AG04450 (cell line): ENCODE measurements around the gene KRTAP5-1. TPM values are rescaled to one million over a fixed set of nuclear protein-coding genes. Genes with fewer than 3 reads are reported as not detected.

Experiments used
- CTCF ChIA-PET: fragments of 300-600, 350-600 bp; formaldehyde crosslinking; extraction: SDS; loops from one replicate; lab custom pipeline; 2022; ENCODE audit warnings: antibody characterized with exemption, inconsistent platforms; lab: Charles Lee
- POLR2A ChIA-PET: fragments of 350-600 bp; formaldehyde crosslinking; extraction: SDS; loops from one replicate; lab custom pipeline; 2021; ENCODE audit warnings: antibody characterized with exemption, inconsistent platforms; lab: Yijun Ruan, JAX
- DNase-seq: peaks from one replicate; pipeline ENCODE4 v3.0.0-alpha.2; 2011; ENCODE audit warnings: low read depth, low spot score
- H3K27ac ChIP-seq: one replicate; pipeline ENCODE4 v1.5.1; 2012; ENCODE audit warnings: low read depth, low read length, control low read depth
- H3K27me3 ChIP-seq: one replicate; pipeline ENCODE4 v1.6.0; 2012; ENCODE audit warnings: low read length; ENCODE audit not compliant: control insufficient read depth, insufficient read depth
- H3K4me3 ChIP-seq: 2 replicates; pipeline ENCODE4 v1.5.1; 2011; ENCODE audit warnings: mild to moderate bottlenecking, low read depth, low read length, control low read depth
- H3K9me3 ChIP-seq: 2 replicates; pipeline ENCODE4 v1.5.1; 2012; ENCODE audit warnings: low read length; ENCODE audit not compliant: control insufficient read depth, insufficient read depth
- polyA plus RNA-seq: library from polyadenylated mRNA; depleted of rRNA; stranded (reverse); fragments of >200 nt; gene quantifications from 2 replicates; pipeline ENCODE4 v1.2.3, GENCODE V29; 2011
- TF ChIP-seq, protein P1 (sequence below): IDR thresholded peaks from 2 replicates; pipeline ENCODE4 v1.5.1; 2011; ENCODE audit warnings: low read depth, low read length, control low read depth, inconsistent platforms

KRTAP5-1 gene
- polyA plus RNA-seq, 1 experiment, result not detected

DNA sequence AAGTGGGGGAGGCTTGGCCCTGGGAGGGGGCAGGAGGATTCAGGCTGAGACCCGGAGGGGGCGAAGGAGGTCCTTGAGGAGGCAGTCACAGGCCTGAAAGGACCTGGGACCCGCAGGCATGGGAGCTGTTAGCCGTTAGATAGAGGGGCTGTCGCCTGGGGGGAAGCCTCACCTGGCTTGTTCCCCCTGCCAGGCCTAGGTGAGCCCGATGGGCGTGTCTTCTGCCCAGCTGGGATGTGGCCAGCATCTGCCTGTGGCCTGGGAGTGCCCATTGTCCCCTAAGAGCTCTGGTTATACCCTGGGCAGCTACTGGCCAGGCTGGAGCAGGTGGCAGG is 11.2 kb downstream of the KRTAP5-1 start:
- DNase-seq, result no peak
- Histone ChIP-seq H3K9me3 (peaks cover 7% of the 10 kb centered on the region), H3K27me3 (peaks cover 31% of the 10 kb centered on the region), H3K4me3 (no peak overlapping the region), H3K27ac (no peak overlapping the region)
- TF ChIP-seq, protein P1, sequence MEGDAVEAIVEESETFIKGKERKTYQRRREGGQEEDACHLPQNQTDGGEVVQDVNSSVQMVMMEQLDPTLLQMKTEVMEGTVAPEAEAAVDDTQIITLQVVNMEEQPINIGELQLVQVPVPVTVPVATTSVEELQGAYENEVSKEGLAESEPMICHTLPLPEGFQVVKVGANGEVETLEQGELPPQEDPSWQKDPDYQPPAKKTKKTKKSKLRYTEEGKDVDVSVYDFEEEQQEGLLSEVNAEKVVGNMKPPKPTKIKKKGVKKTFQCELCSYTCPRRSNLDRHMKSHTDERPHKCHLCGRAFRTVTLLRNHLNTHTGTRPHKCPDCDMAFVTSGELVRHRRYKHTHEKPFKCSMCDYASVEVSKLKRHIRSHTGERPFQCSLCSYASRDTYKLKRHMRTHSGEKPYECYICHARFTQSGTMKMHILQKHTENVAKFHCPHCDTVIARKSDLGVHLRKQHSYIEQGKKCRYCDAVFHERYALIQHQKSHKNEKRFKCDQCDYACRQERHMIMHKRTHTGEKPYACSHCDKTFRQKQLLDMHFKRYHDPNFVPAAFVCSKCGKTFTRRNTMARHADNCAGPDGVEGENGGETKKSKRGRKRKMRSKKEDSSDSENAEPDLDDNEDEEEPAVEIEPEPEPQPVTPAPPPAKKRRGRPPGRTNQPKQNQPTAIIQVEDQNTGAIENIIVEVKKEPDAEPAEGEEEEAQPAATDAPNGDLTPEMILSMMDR, result no peak
- CTCF ChIA-PET, result interaction anchor here (0.8 to 3.5 kb wide), 7 partner anchors 9 to 311 kb away, joined by 3 to 87 read pairs (median 7); no protein-coding TSS in a partner anchor
- POLR2A ChIA-PET, result interaction anchor here (1.0 to 1.5 kb wide), 3 partner anchors 16 to 238 kb away, joined by 3 to 6 read pairs (median 3); no protein-coding TSS in a partner anchor

DNA sequence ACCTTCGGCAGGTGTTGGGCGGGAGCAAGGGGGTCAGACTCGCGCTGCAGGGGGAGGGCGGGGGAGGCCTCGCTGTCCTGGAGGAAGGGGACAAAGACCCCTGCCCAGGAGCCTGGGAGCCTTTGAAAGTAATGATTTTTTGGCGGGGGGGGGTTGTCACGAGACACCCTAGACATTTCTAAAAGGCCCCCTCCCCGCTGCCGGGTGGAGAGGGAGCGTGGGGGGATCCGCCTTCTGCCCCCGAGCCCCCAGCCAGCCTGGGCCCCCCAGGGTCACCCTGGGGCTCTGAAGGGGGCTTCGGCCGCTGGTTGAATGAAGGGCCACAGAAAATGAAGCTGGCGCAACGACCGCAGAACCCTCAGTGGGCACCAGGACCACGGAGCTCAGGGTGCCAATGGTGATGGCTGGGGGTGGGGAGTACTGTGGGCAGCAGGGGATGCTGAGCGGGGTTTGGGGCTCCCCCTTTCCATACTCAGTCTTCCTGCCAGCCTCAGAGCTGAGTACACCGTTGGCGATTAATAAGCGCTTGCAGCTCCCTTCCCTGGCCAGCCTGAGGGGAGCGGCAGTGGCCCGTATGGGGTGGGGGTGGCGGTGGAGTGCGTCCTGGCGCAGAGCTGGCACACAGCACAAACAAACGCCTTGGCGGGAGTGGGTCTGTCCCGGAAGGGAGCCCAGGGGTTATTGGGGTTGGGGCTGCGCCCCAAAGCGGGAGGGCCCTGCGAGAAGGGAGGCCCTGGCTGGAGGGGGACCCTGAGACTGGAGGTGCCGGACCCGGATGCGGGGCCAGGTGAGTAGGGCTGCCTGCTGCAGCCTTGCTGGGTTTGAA is 11.8 kb downstream of the KRTAP5-1 start:
- Histone ChIP-seq H3K9me3 (peaks cover 2% of the 10 kb centered on the region), H3K4me3 (no peak overlapping the region), H3K27me3 (peaks cover 26% of the 10 kb centered on the region), H3K27ac (no peak overlapping the region)
- ChIA-PET POLR2A (interaction anchor here (1.0 to 1.5 kb wide), 2 partner anchors 15 to 26 kb away, joined by 3 to 6 read pairs; no protein-coding TSS in a partner anchor), CTCF (interaction anchor here (0.8 to 3.5 kb wide), 6 partner anchors 15 to 310 kb away, joined by 3 to 87 read pairs (median 8); no protein-coding TSS in a partner anchor)
- DNase-seq, result no peak
- TF ChIP-seq, protein P1, result no peak

DNA sequence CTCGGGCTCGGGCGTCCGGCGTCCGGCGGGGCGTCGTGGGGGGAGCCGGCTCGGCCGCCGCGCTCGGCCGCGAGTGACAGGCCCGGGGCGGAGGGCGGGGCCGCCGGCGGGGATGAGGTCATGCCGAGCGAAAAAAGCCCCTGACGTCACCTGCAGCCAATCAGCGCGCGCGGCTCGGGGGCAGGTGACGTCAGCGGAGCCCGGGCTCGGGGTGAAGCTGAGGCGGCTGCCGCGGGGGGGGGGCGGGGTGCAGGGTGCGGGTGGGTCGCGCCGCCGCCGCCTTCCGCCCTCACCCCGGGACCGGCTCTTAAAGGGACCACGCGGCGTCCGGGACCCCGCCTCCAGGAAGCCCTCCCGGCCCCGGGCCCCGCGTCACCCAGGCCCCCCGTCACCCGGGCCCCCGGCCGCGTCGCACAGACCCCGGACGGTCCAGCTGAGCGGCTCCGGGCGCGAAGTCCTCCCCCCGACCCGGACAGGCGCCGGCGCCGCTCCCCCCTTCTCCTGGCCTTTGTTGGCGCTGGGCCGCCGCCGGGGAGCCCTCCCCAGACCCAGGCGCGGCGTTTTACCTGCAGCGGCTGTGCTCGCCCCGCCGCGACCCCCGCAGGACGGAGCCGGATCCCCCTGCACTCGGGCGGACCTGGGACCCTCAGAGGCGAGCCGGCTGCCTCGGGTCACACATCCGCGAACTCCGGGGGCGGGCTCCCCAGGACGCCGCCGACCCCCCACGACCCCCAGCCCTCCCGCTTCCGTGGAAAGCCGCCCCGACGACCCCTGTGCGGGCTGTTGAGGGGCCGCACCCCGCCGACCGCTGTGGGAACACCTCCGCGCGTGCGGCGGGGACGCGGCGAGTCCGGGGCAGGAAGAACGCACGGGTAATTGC is 12.6 kb downstream of the KRTAP5-1 start, which contains the start of gene DUSP8:
Gene DUSP8, minus strand, starts transcription at position 75 of the 880 bp plus-strand sequence. CDS start 6,445 bp downstream, outside the sequence.
- TF ChIP-seq, protein P1, result no peak
- H3K27ac ChIP-seq, result no peak within 1 kb of the TSS
- peak within 1 kb of the TSS; percentile 61 for H3K4me3 ChIP-seq
- no peaks in the 10 kb centered on the region; the same call in 1 of the 2 replicates for H3K9me3 ChIP-seq
- CTCF ChIA-PET, result interaction anchor here (0.6 to 3.5 kb wide), 4 partner anchors 15 to 26 kb away, joined by 3 to 87 read pairs (median 6); no protein-coding TSS in a partner anchor
- POLR2A ChIA-PET, result interaction anchor here (1.0 kb wide), 1 partner anchor 14 kb away, joined by 3 read pairs; no protein-coding TSS in a partner anchor
- DNase-seq, result peak; percentile 48
- H3K27me3 ChIP-seq, result peaks cover 25% of the 10 kb centered on the region

DNA sequence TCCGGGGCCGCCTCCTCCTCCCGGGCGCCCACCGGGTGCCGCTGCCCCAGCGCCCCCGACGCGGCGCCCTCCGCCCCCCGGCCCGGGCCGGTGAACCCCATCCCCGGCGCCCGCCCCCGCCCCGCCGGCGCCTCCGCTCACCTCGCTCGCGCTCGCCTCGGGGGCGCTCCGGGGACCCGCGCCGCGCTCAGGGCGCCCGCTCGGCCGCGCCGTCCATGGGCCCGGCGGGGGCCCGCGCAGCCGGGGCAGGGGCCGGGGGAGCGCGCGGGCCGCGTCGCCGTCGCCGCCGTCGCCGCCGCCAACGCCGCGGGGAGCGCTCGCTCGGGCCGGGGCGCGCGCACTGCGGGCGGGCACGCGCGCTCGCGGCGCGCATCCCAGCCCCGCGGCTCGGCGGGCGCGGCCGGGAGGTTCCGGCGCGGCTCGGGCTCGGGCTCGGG is 13.3 kb downstream of the KRTAP5-1 start:
- no peak for DNase-seq
- ChIA-PET POLR2A (no interaction called here), CTCF (interaction anchor here (0.6 to 1.4 kb wide), 2 partner anchors 21 to 25 kb away, joined by 3 to 8 read pairs; no protein-coding TSS in a partner anchor)
- TF ChIP-seq, protein P1, result no peak
- Histone ChIP-seq H3K9me3 (no peaks in the 10 kb centered on the region; the same call in 1 of the 2 replicates), H3K27ac (no peak overlapping the region), H3K4me3 (peak overlapping the region; percentile 61), H3K27me3 (peaks cover 25% of the 10 kb centered on the region)
